Fibroblast of lung (primary cell): ENCODE results near the gene LIF. TPM values are rescaled to one million over a fixed set of nuclear protein-coding genes. Genes with fewer than 3 reads are reported as not detected.

Experiments
- DNase-seq, 2 donors: peaks; one replicate each; pipeline versions ENCODE4 v3.0.0 to v3.0.0-alpha.2; 2010; ENCODE audit warnings: low read depth in 2 of 2
- H2AFZ ChIP-seq: 2 replicates; pipeline ENCODE4 v1.5.1; 2012; ENCODE audit warnings: low read length, control low read depth, inconsistent platforms
- H3K27ac ChIP-seq: 2 replicates; pipeline ENCODE4 v1.5.1; 2011; ENCODE audit warnings: low read length, control low read depth; ENCODE audit not compliant: insufficient read depth
- H3K27me3 ChIP-seq: 2 replicates; pipeline ENCODE4 v1.5.1; 2011; ENCODE audit warnings: mild to moderate bottlenecking, low read length; ENCODE audit not compliant: control insufficient read depth, insufficient read depth
- H3K36me3 ChIP-seq: 2 replicates; pipeline ENCODE4 v1.5.1; 2011; ENCODE audit warnings: low read length; ENCODE audit not compliant: control insufficient read depth, insufficient read depth
- H3K4me1 ChIP-seq: 2 replicates; pipeline ENCODE4 v1.5.1; 2011; ENCODE audit warnings: low read length; ENCODE audit not compliant: control insufficient read depth, insufficient read depth; ENCODE audit errors: extremely low read depth
- H3K4me2 ChIP-seq: 2 replicates; pipeline ENCODE4 v1.5.1; 2011; ENCODE audit warnings: low read length, control low read depth; ENCODE audit not compliant: insufficient read depth; ENCODE audit errors: extremely low read depth
- H3K4me3 ChIP-seq, 4 experiments: fragments of 200-600 bp in 1 of 4; sonication (generic) in 1 of 4; replicated peaks in 1 of 4; 2 replicates each; pipeline ENCODE4 v1.5.1; 2011 to 2016; ENCODE audit warnings: low read length in 4 of 4, low read depth in 3 of 4, mild to moderate bottlenecking in 3 of 4, control low read depth in 2 of 4, inconsistent platforms in 1 of 4, mixed read lengths in 1 of 4; ENCODE audit not compliant: insufficient read depth in 1 of 4; ENCODE audit errors: control extremely low read depth in 1 of 4
- H3K79me2 ChIP-seq: 2 replicates; pipeline ENCODE4 v1.5.1; 2012; ENCODE audit warnings: mild to moderate bottlenecking, low read length, inconsistent platforms; ENCODE audit not compliant: control insufficient read depth, insufficient read depth
- H3K9ac ChIP-seq: 2 replicates; pipeline ENCODE4 v1.5.1; 2011; ENCODE audit warnings: mild to moderate bottlenecking, low read length, control low read depth; ENCODE audit not compliant: insufficient read depth
- H3K9me3 ChIP-seq: 2 replicates; pipeline ENCODE4 v1.5.1; 2012; ENCODE audit warnings: low read depth, low read length; ENCODE audit not compliant: control insufficient read depth, insufficient read depth
- H4K20me1 ChIP-seq: 2 replicates; pipeline ENCODE4 v1.5.1; 2011; ENCODE audit warnings: low read length; ENCODE audit not compliant: control insufficient read depth, insufficient read depth; ENCODE audit errors: extremely low read depth
- CTCF ChIP-seq, 2 donors: IDR thresholded peaks in 1 of 2; conservative IDR thresholded peaks in 1 of 2; 1 replicate in 1 of 2; 2 replicates in 1 of 2; pipeline ENCODE4 v1.5.1; 2011 to 2012; ENCODE audit warnings: low read length in 2 of 2, control low read depth in 1 of 2, inconsistent platforms in 1 of 2, low read depth in 1 of 2, mild to moderate bottlenecking in 1 of 2
- EZH2 ChIP-seq: IDR thresholded peaks from 2 replicates; pipeline ENCODE4 v1.5.1; 2012; ENCODE audit warnings: low read length, control low read depth, mild to moderate bottlenecking; ENCODE audit errors: missing control alignments
- polyA plus RNA-seq, 2 donors: library from polyadenylated mRNA; depleted of rRNA in 1 of 2; stranded (reverse) in 1 of 2; unstranded in 1 of 2; fragments of >200 nt; gene quantifications; 2 replicates each; pipeline ENCODE4 v1.2.1, GENCODE V29; 2011 to 2012; ENCODE audit warnings: missing spikeins in 1 of 2
- total RNA-seq: library from RNA; depleted of rRNA; stranded (reverse); fragments of >200 nt; gene quantifications from 2 replicates; pipeline ENCODE4 v1.2.1, GENCODE V29; 2014

Gene LIF
- total and polyA plus RNA-seq, 2 donors (not counting 1 experiment from before 2014, with no cell fraction given), result 4.5 to 11.2 TPM

DNA sequence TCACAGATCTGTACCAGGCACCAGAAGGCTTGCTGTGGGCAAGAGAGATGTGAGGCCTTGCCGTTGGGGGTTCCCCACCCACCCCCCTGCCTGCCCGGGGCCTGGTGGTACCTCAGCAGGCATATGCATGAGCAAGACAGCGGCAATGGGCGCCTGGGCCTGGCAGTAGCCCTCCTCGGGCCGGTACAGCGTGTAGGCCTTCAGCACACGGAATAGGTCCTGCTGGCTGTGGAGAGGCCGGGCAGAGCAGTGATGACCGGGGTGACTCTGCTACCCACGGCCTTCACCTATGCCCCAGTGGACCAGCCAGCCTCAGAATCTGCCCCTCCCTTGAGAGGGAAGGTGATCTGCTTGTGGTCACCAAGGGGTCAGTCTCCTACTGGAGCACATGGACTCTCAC, 48.3 kb upstream of the LIF start:
- Histone ChIP-seq H3K27me3 (no peaks in the 10 kb centered on the region), H3K9ac (no peak overlapping the region), H4K20me1 (no peaks in the 10 kb centered on the region), H2AFZ (no peak overlapping the region), H3K4me3 (no peak overlapping the region), H3K9me3 (no peaks in the 10 kb centered on the region), H3K4me1 (peaks cover 12% of the 10 kb centered on the region), H3K36me3 (peaks cover 18% of the 10 kb centered on the region), H3K79me2 (no peaks in the 10 kb centered on the region), H3K4me2 (no peak overlapping the region), H3K27ac (no peak overlapping the region)
- TF ChIP-seq EZH2, result no peak
- no peak for TF ChIP-seq CTCF (conservative IDR thresholded peaks at IDR 0.05 in 1 of 2, IDR thresholded peaks at IDR 0.05 in 1 of 2; ENCODE audit: low read depth in 1 of 2, low read length in 2 of 2)
- DNase-seq, result no peak

DNA sequence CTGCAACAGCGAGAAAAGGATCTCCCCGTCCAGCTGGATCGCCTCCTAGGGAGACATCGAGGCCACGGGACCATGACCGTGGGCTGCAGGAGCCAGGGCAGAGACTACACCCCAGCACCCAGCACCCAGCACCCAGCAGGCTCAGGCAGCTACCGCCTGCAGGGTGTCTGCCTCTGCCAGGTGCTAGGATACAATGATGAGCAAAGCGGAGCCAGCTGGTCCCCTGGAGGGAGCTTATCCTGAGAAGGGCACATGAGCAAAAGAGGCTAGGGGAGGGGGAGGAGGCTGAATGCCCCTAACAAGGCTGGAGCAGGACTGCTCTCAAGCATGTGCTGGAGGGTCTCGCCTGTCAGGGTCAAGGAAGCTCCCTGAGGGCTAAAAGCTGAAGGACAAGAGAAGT, 47.5 kb upstream of the LIF start:
- no peak for DNase-seq
- no peaks in the 10 kb centered on the region for H3K79me2 ChIP-seq
- no peak overlapping the region for H3K9ac ChIP-seq
- H3K4me1 ChIP-seq, result peaks cover 12% of the 10 kb centered on the region
- H3K4me3 ChIP-seq, result no peak overlapping the region
- H3K27ac ChIP-seq, result no peak overlapping the region
- TF ChIP-seq EZH2 (no peak), CTCF (conservative IDR thresholded peaks at IDR 0.05 in 1 of 2, IDR thresholded peaks at IDR 0.05 in 1 of 2; ENCODE audit: low read depth in 1 of 2, low read length in 2 of 2) (no peak)
- no peak overlapping the region for H2AFZ ChIP-seq
- peaks cover 18% of the 10 kb centered on the region for H3K36me3 ChIP-seq
- no peaks in the 10 kb centered on the region for H3K27me3 ChIP-seq
- H4K20me1 ChIP-seq, result no peaks in the 10 kb centered on the region
- H3K4me2 ChIP-seq, result no peak overlapping the region
- H3K9me3 ChIP-seq, result no peaks in the 10 kb centered on the region

GRCh38 chr22:30293026-30293425, 46.5 kb upstream of the LIF start:
- no peaks in the 10 kb centered on the region for H3K79me2 ChIP-seq
- no peak for TF ChIP-seq CTCF (conservative IDR thresholded peaks at IDR 0.05 in 1 of 2, IDR thresholded peaks at IDR 0.05 in 1 of 2; ENCODE audit: low read depth in 1 of 2, low read length in 2 of 2)
- TF ChIP-seq EZH2, result no peak
- peaks cover 16% of the 10 kb centered on the region for H3K36me3 ChIP-seq

More at GRCh38 chr22:30293026-30293425, 46.5 kb upstream of the LIF start:
- Histone ChIP-seq H3K9ac (no peak overlapping the region), H3K9me3 (no peaks in the 10 kb centered on the region), H3K27me3 (no peaks in the 10 kb centered on the region), H4K20me1 (no peaks in the 10 kb centered on the region), H3K4me2 (no peak overlapping the region), H3K4me3 (no peak overlapping the region), H3K27ac (no peak overlapping the region), H3K4me1 (peaks cover 15% of the 10 kb centered on the region), H2AFZ (no peak overlapping the region)
- DNase-seq, result no peak
